Measurements from ENCODE around the gene SLC22A3.

GRCh38 chr6:160315310-160315709, 32.9 kb upstream of the SLC22A3 start:
- TF ChIP-seq POLR2AphosphoS5 (IDR thresholded peaks at IDR 0.05; ENCODE audit: borderline replicate concordance, low read depth, low read length): no peak
- no peak for TF ChIP-seq FOXP2 (optimal IDR thresholded peaks at IDR 0.05; ENCODE audit: control extremely low read depth, extremely low read length, insufficient read depth)

Measured in SK-N-MC (cell line).